Epithelial cell of proximal tubule (primary cell): ENCODE measurements around the gene CAP1. TPM values are rescaled to one million over a fixed set of nuclear protein-coding genes. Genes with fewer than 3 reads are reported as not detected.

Experiments
- DNase-seq: peaks from one replicate; pipeline ENCODE4 v3.0.0-alpha.2; 2011; ENCODE audit warnings: low read depth
- H3K4me3 ChIP-seq: 2 replicates; pipeline ENCODE4 v1.5.1; 2011; ENCODE audit warnings: low read depth, mild to moderate bottlenecking, low read length
- CTCF ChIP-seq: conservative IDR thresholded peaks from 2 replicates; pipeline ENCODE4 v1.5.1; 2012; ENCODE audit warnings: low read depth, mild to moderate bottlenecking, low read length
- total RNA-seq: library from RNA; depleted of rRNA; stranded (reverse); fragments of >200 nt; gene quantifications from 2 replicates; pipeline ENCODE4 v1.2.3, GENCODE V29; 2015

CAP1 gene
- total RNA-seq, 1 donor from 2014 or later = 342 TPM

- no peak for TF ChIP-seq CTCF
- DNase-seq = no peak
- H3K4me3 ChIP-seq = no peak overlapping the region
Observed at GRCh38 chr1:40072142-40072541, 31.6 kb downstream of the CAP1 start.

- DNase-seq = no peak
- TF ChIP-seq CTCF = no peak
- H3K4me3 ChIP-seq = no peak overlapping the region
Observed at GRCh38 chr1:40073062-40073461, 32.5 kb downstream of the CAP1 start.

GRCh38 chr1:40075266-40075665 lies 34.7 kb downstream of the CAP1 start:
- DNase-seq = no peak
- TF ChIP-seq CTCF = no peak

GRCh38 chr1:40076895-40077312 lies 36.4 kb downstream of the CAP1 start:
- no peak overlapping the region for H3K4me3 ChIP-seq
- TF ChIP-seq CTCF = no peak
- no peak for DNase-seq

More at GRCh38 chr1:40075266-40075665, 34.7 kb downstream of the CAP1 start:
- no peak overlapping the region for H3K4me3 ChIP-seq

- DNase-seq = no peak
- H3K4me3 ChIP-seq = no peak overlapping the region
- peak; percentile 83 for TF ChIP-seq CTCF
Observed at GRCh38 chr1:40078512-40079333, 38.2 kb downstream of the CAP1 start.

- no peak for DNase-seq
- TF ChIP-seq CTCF = no peak
- no peak overlapping the region for H3K4me3 ChIP-seq
Observed at GRCh38 chr1:40079774-40080400, 39.4 kb downstream of the CAP1 start.

- DNase-seq = no peak
- TF ChIP-seq CTCF = no peak
- no peak overlapping the region for H3K4me3 ChIP-seq
Observed at GRCh38 chr1:40081871-40082270, 41.3 kb downstream of the CAP1 start.
